Astrocyte (in vitro differentiated cells and primary cell): ENCODE data around the gene PRSS53.

Experiments
- EZH2 ChIP-seq: IDR thresholded peaks from 2 replicates; pipeline ENCODE4 v1.6.1; 2012; ENCODE audit warnings: mild to moderate bottlenecking, low read length, inconsistent platforms; ENCODE audit not compliant: insufficient read depth
- TF ChIP-seq, protein P1 (sequence below): IDR thresholded peaks from 2 replicates; pipeline ENCODE4 v1.5.1; 2011; ENCODE audit warnings: low read depth, mild to moderate bottlenecking, inconsistent platforms, low read length, moderate library complexity; ENCODE audit not compliant: insufficient read depth

- no peak for TF ChIP-seq EZH2
- TF ChIP-seq, protein P1, sequence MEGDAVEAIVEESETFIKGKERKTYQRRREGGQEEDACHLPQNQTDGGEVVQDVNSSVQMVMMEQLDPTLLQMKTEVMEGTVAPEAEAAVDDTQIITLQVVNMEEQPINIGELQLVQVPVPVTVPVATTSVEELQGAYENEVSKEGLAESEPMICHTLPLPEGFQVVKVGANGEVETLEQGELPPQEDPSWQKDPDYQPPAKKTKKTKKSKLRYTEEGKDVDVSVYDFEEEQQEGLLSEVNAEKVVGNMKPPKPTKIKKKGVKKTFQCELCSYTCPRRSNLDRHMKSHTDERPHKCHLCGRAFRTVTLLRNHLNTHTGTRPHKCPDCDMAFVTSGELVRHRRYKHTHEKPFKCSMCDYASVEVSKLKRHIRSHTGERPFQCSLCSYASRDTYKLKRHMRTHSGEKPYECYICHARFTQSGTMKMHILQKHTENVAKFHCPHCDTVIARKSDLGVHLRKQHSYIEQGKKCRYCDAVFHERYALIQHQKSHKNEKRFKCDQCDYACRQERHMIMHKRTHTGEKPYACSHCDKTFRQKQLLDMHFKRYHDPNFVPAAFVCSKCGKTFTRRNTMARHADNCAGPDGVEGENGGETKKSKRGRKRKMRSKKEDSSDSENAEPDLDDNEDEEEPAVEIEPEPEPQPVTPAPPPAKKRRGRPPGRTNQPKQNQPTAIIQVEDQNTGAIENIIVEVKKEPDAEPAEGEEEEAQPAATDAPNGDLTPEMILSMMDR = no peak
Measured at GRCh38 chr16:31094088-31094423, 5.3 kb upstream of the PRSS53 start.
